HepG2 (cell line): ENCODE results near the gene MFSD2B. TPM values are rescaled to one million over a fixed set of nuclear protein-coding genes. Genes with fewer than 3 reads are reported as not detected.

Source experiments
- BRD4 ChIP-seq: sonication (generic); formaldehyde crosslinking; IDR thresholded peaks from 2 replicates; pipeline ENCODE4 v1.4.0; 2020; ENCODE audit warnings: missing genetic modification reagents
- ELK4 ChIP-seq: sonication (generic); formaldehyde crosslinking; IDR thresholded peaks from 2 replicates; pipeline ENCODE4 v1.9.0; 2021; ENCODE audit warnings: missing genetic modification reagents, borderline replicate concordance
- NFKB2 ChIP-seq: sonication (generic); formaldehyde crosslinking; IDR thresholded peaks from 2 replicates; pipeline ENCODE4 v1.4.0; 2020; ENCODE audit warnings: missing genetic modification reagents, borderline replicate concordance
- NR0B2 ChIP-seq: sonication (generic); formaldehyde crosslinking; IDR thresholded peaks from 2 replicates; pipeline ENCODE4 v1.4.0; 2020; ENCODE audit warnings: mild to moderate bottlenecking, missing genetic modification reagents
- POGZ ChIP-seq: sonication (generic); formaldehyde crosslinking; IDR thresholded peaks from 2 replicates; pipeline ENCODE4 v1.4.0; 2020; ENCODE audit warnings: mild to moderate bottlenecking, missing genetic modification reagents
- RNF219 ChIP-seq: sonication (generic); formaldehyde crosslinking; IDR thresholded peaks from 2 replicates; pipeline ENCODE4 v1.5.0; 2020; ENCODE audit warnings: mild to moderate bottlenecking, missing genetic modification reagents
- SIN3B ChIP-seq: fragments of 150-350 bp; IDR thresholded peaks from 2 replicates; pipeline ENCODE4 v1.6.1; 2014; ENCODE audit warnings: low read length
- SIX4 ChIP-seq: sonication (generic); formaldehyde crosslinking; IDR thresholded peaks from 2 replicates; pipeline ENCODE4 v1.4.0; 2020; ENCODE audit warnings: missing genetic modification reagents
- TGIF2 ChIP-seq: IDR thresholded peaks from 2 replicates; pipeline ENCODE4 v1.6.1; 2016; ENCODE audit warnings: control low read depth, missing compliant biosample characterization
- TOE1 ChIP-seq: sonication (generic); formaldehyde crosslinking; IDR thresholded peaks from 2 replicates; pipeline ENCODE4 v1.4.0; 2020; ENCODE audit warnings: mild to moderate bottlenecking, missing genetic modification reagents
- ZKSCAN5 ChIP-seq: sonication (generic); formaldehyde crosslinking; IDR thresholded peaks from 2 replicates; pipeline ENCODE4 v1.5.1; 2020; ENCODE audit warnings: mild to moderate bottlenecking, missing genetic modification reagents
- ZKSCAN8 ChIP-seq: IDR thresholded peaks from 2 replicates; pipeline ENCODE4 v1.6.1; 2016; ENCODE audit warnings: borderline replicate concordance, missing genetic modification reagents, missing compliant biosample characterization
- ZNF264 ChIP-seq: sonication (generic); formaldehyde crosslinking; IDR thresholded peaks from 2 replicates; pipeline ENCODE4 v1.4.0; 2020; ENCODE audit warnings: missing genetic modification reagents
- ZNF317 ChIP-seq: sonication (generic); formaldehyde crosslinking; IDR thresholded peaks from 2 replicates; pipeline ENCODE4 v1.5.0; 2020; ENCODE audit warnings: mild to moderate bottlenecking, missing genetic modification reagents
- ZNF558 ChIP-seq: sonication (generic); formaldehyde crosslinking; IDR thresholded peaks from 2 replicates; pipeline ENCODE4 v1.9.0; 2022; ENCODE audit warnings: mild to moderate bottlenecking, missing genetic modification reagents, borderline replicate concordance
- ZNF576 ChIP-seq: sonication (generic); formaldehyde crosslinking; IDR thresholded peaks from 2 replicates; pipeline ENCODE4 v1.4.0; 2020; ENCODE audit warnings: mild to moderate bottlenecking, missing genetic modification reagents
- ZNF619 ChIP-seq: sonication (generic); formaldehyde crosslinking; IDR thresholded peaks from 2 replicates; pipeline ENCODE4 v1.4.0; 2020; ENCODE audit warnings: mild to moderate bottlenecking, missing genetic modification reagents
- ZNF660 ChIP-seq: sonication (generic); formaldehyde crosslinking; IDR thresholded peaks from 2 replicates; pipeline ENCODE4 v1.5.1; 2020; ENCODE audit warnings: mild to moderate bottlenecking, low read depth, missing genetic modification reagents, borderline replicate concordance
- ZNF670 ChIP-seq: sonication (generic); formaldehyde crosslinking; IDR thresholded peaks from 2 replicates; pipeline ENCODE4 v1.8.0; 2022; ENCODE audit warnings: mild to moderate bottlenecking, missing genetic modification reagents, borderline replicate concordance
- polyA plus RNA-seq, 8 experiments: library from polyadenylated mRNA; depleted of rRNA in 3 of 8; stranded (reverse) in 7 of 8; unstranded in 1 of 8; fragments of >200 nt; fragmentation: Illumina TruSeq in 4 of 8; extraction: Trizol in 4 of 8; gene quantifications; 2 replicates each; pipeline versions ENCODE4 v1.2.1 to v1.2.3, GENCODE V29; 2011 to 2016; ENCODE audit warnings: low read depth in 4 of 8, missing spikeins in 1 of 8, mixed read lengths in 1 of 8; ENCODE audit not compliant: insufficient read depth in 1 of 8
- total RNA-seq, 5 experiments: library from RNA; depleted of rRNA; stranded (reverse); fragments of >200 nt; fragmentation: Illumina TruSeq; extraction: Trizol; gene quantifications; 2 replicates each; pipeline ENCODE4 v1.2.3, GENCODE V29; 2016; ENCODE audit warnings: low read depth in 1 of 5
- TF ChIP-seq, protein P1 (sequence below): sonication (generic); formaldehyde crosslinking; IDR thresholded peaks from 2 replicates; pipeline ENCODE4 v1.5.1; 2020; ENCODE audit warnings: missing genetic modification reagents, mild to moderate bottlenecking, borderline replicate concordance
- TF ChIP-seq, protein P2 (sequence below): sonication (generic); formaldehyde crosslinking; IDR thresholded peaks from 2 replicates; pipeline ENCODE4 v1.5.0; 2020; ENCODE audit warnings: missing genetic modification reagents, mild to moderate bottlenecking, borderline replicate concordance

Gene MFSD2B
- total and polyA plus RNA-seq, 2 of the 13 experiments (the other 11 are each of a cell fraction or from before 2014, with no cell fraction given), result 0.21 to 0.93 TPM

DNA sequence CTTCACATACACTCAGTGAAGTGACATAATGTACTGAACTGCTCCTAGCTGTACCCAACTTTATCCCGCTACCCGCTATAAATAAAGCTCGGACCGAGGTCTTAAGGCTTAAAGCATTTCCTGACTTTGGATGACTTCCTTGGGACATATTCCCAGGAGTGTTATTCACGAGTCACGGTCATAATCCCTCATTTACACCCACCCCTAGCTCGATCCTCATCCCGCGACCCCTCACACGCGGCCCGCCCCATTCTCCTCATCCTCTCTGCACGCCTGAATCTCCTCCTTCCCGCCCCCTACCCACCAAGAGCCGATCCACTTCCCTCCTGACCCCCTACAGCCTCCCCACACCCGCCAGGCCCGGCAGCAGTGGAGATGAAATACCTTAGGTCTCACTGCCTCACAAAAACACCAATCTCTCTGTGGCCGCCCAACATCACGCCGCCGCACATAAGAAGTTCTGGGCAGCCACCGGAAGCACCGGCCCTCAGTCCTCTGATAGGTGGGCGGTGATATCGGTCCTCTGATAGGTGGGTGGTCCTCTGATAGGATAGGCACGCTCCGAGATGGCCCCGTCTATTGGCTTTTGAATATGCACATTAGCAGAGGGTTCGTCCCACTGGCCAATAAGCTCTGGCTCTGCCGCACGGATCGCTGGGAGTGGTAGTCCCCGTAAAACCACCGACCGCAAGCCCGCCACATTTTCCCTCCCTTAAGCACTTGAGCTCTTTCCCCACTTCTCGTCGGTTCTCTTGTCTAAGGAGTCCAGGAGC is 37.2 kb downstream of the MFSD2B start, which contains the start of gene WDCP (continued):
- TF ChIP-seq RNF219 (no peak), TOE1 (CRISPR knock-in tag) (0 out of 2 replicates have a peak, but pooled peaks have one; percentile 55), BRD4 (CRISPR knock-in tag) (peak; percentile 74), ZNF619 (peak; percentile 44; the same call in 1 of the 2 replicates), ZNF317 (CRISPR knock-in tag) (peak; percentile 78), ELK4 (CRISPR knock-in tag) (no peak), ZNF558 (CRISPR knock-in tag) (0 out of 2 replicates have a peak, but pooled peaks have one; percentile 3), SIX4 (CRISPR knock-in tag) (no peak), ZNF576 (CRISPR knock-in tag) (no peak), ZNF670 (CRISPR knock-in tag) (no peak; the same call in 1 of the 2 replicates), POGZ (peak; percentile 79), NFKB2 (CRISPR knock-in tag) (peak; percentile 81; the same call in 1 of the 2 replicates), ZKSCAN5 (CRISPR knock-in tag) (0 out of 2 replicates have a peak, but pooled peaks have one; percentile 17), ZNF264 (CRISPR knock-in tag) (0 out of 2 replicates have a peak, but pooled peaks have one; percentile 57), NR0B2 (CRISPR knock-in tag) (peak; percentile 86; the same call in 1 of the 2 replicates), ZNF660 (no peak), SIN3B (peak; percentile 63; the same call in 1 of the 2 replicates), ZKSCAN8 (no peak), TGIF2 (no peak; the same call in 1 of the 2 replicates)
- TF ChIP-seq, protein P1, sequence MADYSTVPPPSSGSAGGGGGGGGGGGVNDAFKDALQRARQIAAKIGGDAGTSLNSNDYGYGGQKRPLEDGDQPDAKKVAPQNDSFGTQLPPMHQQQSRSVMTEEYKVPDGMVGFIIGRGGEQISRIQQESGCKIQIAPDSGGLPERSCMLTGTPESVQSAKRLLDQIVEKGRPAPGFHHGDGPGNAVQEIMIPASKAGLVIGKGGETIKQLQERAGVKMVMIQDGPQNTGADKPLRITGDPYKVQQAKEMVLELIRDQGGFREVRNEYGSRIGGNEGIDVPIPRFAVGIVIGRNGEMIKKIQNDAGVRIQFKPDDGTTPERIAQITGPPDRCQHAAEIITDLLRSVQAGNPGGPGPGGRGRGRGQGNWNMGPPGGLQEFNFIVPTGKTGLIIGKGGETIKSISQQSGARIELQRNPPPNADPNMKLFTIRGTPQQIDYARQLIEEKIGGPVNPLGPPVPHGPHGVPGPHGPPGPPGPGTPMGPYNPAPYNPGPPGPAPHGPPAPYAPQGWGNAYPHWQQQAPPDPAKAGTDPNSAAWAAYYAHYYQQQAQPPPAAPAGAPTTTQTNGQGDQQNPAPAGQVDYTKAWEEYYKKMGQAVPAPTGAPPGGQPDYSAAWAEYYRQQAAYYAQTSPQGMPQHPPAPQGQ (CRISPR knock-in tag), result 0 out of 2 replicates have a peak, but pooled peaks have one; percentile 56
- TF ChIP-seq, protein P2, sequence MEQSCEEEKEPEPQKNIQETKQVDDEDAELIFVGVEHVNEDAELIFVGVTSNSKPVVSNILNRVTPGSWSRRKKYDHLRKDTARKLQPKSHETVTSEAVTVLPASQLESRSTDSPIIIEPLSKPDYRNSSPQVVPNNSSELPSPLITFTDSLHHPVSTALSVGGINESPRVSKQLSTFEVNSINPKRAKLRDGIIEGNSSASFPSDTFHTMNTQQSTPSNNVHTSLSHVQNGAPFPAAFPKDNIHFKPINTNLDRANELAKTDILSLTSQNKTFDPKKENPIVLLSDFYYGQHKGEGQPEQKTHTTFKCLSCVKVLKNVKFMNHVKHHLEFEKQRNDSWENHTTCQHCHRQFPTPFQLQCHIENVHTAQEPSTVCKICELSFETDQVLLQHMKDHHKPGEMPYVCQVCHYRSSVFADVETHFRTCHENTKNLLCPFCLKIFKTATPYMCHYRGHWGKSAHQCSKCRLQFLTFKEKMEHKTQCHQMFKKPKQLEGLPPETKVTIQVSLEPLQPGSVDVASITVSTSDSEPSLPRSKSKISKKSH (CRISPR knock-in tag), result 0 out of 2 replicates have a peak, but pooled peaks have one; percentile 41
